ENCODE data around the gene MICAL2. TPM values are rescaled to one million over a fixed set of nuclear protein-coding genes. Genes with fewer than 3 reads are reported as not detected.

Gene MICAL2
- total and polyA plus RNA-seq, 10 of the 15 experiments (the other 5 are each of a cell fraction or from before 2014, with no cell fraction given), result 0.90 to 5.6 (median 2.4) TPM

DNA sequence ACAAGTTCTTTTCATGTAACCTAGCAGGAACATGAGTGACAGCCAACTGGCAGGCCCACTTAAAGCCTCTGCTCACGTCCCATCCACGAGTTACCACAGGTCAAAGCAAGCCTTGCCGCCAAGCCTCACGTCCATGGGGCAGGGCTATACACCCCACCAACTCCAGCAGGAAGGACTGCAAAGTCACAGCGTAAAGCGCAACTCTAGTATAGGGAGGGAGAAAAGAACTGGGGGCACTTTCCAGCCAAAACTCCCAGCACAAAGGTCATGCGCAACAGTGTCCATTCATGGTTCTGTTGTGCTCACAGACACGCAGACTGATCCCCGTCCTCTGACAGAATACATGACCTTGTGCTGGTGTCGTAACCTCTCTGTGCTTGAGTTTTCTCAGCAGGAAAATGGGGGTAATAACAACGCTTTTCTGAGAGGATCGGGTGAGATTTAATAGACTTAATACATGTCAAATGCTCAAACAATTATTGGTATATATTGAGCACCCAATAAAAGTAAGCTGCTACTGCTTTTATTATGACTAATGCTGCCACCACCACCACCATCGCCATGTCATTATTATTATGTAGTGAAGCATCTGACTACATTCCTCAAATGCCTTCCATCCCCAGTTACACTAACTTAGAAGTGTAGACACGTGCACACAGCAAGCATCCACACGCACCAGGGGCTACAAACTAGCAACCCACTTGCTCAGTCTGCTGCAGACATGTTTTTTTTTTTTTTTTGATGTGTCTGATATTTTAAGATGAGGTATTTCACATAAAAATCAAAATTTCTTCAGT is 162.6 kb downstream of the MICAL2 start (continued):
- no peak for TF ChIP-seq NKRF (conservative IDR thresholded peaks at IDR 0.05)
- TF ChIP-seq ZNF217 (IDR thresholded peaks at IDR 0.05), result no peak
- TF ChIP-seq HDAC6 (IDR thresholded peaks at IDR 0.05; ENCODE audit: unreplicated experiment), result no peak
- no peak for TF ChIP-seq WRNIP1 (IDR thresholded peaks at IDR 0.05; ENCODE audit: borderline replicate concordance, low read depth, low read length)
- no peak for TF ChIP-seq SMAD5 (IDR thresholded peaks at IDR 0.05; ENCODE audit: low read depth)
- no peak for TF ChIP-seq SUZ12 (IDR thresholded peaks at IDR 0.05; ENCODE audit: unreplicated experiment)

GRCh38 chr11:12273618-12273995 is 163.2 kb downstream of the MICAL2 start:
- intact Hi-C loops (cut with micrococcal nuclease; ENCODE audit: unreplicated experiment) (no loop called here), in situ Hi-C loops (cut with MboI) (no loop called here)
- DNase-seq (ENCODE audit: low read depth, low spot score) (no peak), FAIRE-seq (no peak), ATAC-seq (no peak)
- Histone ChIP-seq H3K27ac (ENCODE audit: control insufficient read depth, insufficient read depth) (no peak overlapping the region), H4K20me1 (ENCODE audit: control insufficient read depth, insufficient read depth) (no peaks in the 10 kb centered on the region), H2AFZ (ENCODE audit: control insufficient read depth, low read depth, low read length) (no peak overlapping the region), H3K4me1 (ENCODE audit: control insufficient read depth, insufficient read depth, low read length) (no peaks in the 10 kb centered on the region), H3K4me3 (no peak overlapping the region), H3K79me2 (ENCODE audit: control insufficient read depth, insufficient read depth, low read length) (no peaks in the 10 kb centered on the region), H3K9ac (ENCODE audit: control insufficient read depth, insufficient read depth, low read length) (no peak overlapping the region), H3K9me3 (replicated peaks; ENCODE audit: control insufficient read depth, insufficient read depth, low read length) (no peaks in the 10 kb centered on the region), H3K27me3 (replicated peaks in 1 of 2; ENCODE audit: control insufficient read depth in 2 of 2, insufficient read depth in 2 of 2, low read length in 1 of 2) (no peaks in the 10 kb centered on the region; a peak in 2 of 4 replicates), H3K36me3 (ENCODE audit: control insufficient read depth in 2 of 2, insufficient read depth in 2 of 2, low read length in 1 of 2) (no peaks in the 10 kb centered on the region), H3K4me2 (ENCODE audit: control insufficient read depth, insufficient read depth) (no peak overlapping the region)
- SMC1A ChIA-PET (ENCODE audit: uncharacterized antibody, unreplicated experiment), result interaction anchor here (0.6 kb wide), 1 partner anchor 177 kb away, joined by 5 read pairs; no protein-coding TSS in a partner anchor
- CTCF ChIA-PET, result no interaction called here
- BruUV-seq (replicated peaks), result no TSS peak
- RAD21 ChIA-PET (ENCODE audit: unreplicated experiment), result no interaction called here
- POLR2A ChIA-PET, result no interaction called here
- 4% methylated on average over 2 of the region's 2 CpGs for WGBS (ENCODE audit: insufficient coverage, insufficient replicate concordance, low lambda C conversion rate, missing lambda C conversion rate)
- TF ChIP-seq ZBED1 (IDR thresholded peaks at IDR 0.05; ENCODE audit: borderline replicate concordance) (no peak), KLF5 (IDR thresholded peaks at IDR 0.05; ENCODE audit: partially characterized antibody) (no peak), FOXM1 (IDR thresholded peaks at IDR 0.05; ENCODE audit: low read depth, low read length) (no peak), ZZZ3 (IDR thresholded peaks at IDR 0.05; ENCODE audit: control insufficient read depth, insufficient read length, low read depth) (no peak), RFX5 (IDR thresholded peaks at IDR 0.05; ENCODE audit: low read depth, low read length) (no peak), HDGF (IDR thresholded peaks at IDR 0.05) (no peak), SPI1 (IDR thresholded peaks at IDR 0.05; ENCODE audit: borderline replicate concordance, insufficient read depth, low read depth, low read length) (no peak), ESRRA (IDR thresholded peaks at IDR 0.05; ENCODE audit: low read length) (no peak), RAD51 (IDR thresholded peaks at IDR 0.05) (no peak)
- TF ChIP-seq, protein P1, sequence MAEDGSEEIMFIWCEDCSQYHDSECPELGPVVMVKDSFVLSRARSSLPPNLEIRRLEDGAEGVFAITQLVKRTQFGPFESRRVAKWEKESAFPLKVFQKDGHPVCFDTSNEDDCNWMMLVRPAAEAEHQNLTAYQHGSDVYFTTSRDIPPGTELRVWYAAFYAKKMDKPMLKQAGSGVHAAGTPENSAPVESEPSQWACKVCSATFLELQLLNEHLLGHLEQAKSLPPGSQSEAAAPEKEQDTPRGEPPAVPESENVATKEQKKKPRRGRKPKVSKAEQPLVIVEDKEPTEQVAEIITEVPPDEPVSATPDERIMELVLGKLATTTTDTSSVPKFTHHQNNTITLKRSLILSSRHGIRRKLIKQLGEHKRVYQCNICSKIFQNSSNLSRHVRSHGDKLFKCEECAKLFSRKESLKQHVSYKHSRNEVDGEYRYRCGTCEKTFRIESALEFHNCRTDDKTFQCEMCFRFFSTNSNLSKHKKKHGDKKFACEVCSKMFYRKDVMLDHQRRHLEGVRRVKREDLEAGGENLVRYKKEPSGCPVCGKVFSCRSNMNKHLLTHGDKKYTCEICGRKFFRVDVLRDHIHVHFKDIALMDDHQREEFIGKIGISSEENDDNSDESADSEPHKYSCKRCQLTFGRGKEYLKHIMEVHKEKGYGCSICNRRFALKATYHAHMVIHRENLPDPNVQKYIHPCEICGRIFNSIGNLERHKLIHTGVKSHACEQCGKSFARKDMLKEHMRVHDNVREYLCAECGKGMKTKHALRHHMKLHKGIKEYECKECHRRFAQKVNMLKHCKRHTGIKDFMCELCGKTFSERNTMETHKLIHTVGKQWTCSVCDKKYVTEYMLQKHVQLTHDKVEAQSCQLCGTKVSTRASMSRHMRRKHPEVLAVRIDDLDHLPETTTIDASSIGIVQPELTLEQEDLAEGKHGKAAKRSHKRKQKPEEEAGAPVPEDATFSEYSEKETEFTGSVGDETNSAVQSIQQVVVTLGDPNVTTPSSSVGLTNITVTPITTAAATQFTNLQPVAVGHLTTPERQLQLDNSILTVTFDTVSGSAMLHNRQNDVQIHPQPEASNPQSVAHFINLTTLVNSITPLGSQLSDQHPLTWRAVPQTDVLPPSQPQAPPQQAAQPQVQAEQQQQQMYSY (CRISPR knock-in tag; IDR thresholded peaks at IDR 0.05), result no peak
- TF ChIP-seq, protein P2, sequence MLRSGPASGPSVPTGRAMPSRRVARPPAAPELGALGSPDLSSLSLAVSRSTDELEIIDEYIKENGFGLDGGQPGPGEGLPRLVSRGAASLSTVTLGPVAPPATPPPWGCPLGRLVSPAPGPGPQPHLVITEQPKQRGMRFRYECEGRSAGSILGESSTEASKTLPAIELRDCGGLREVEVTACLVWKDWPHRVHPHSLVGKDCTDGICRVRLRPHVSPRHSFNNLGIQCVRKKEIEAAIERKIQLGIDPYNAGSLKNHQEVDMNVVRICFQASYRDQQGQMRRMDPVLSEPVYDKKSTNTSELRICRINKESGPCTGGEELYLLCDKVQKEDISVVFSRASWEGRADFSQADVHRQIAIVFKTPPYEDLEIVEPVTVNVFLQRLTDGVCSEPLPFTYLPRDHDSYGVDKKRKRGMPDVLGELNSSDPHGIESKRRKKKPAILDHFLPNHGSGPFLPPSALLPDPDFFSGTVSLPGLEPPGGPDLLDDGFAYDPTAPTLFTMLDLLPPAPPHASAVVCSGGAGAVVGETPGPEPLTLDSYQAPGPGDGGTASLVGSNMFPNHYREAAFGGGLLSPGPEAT (IDR thresholded peaks at IDR 0.05; ENCODE audit: low read depth), result no peak
